ENCODE results near the gene SMYD3. TPM values are rescaled to one million over a fixed set of nuclear protein-coding genes. Genes with fewer than 3 reads are reported as not detected.

The SMYD3 gene
- total RNA-seq, 1 experiment from 2014 or later = 25.5 TPM

GRCh38 chr1:245754463-245754961 is 752.6 kb downstream of the SMYD3 start:
- 0 out of 3 replicates have a peak, but pooled peaks have one; percentile 15 for TF ChIP-seq CTCF (conservative IDR thresholded peaks at IDR 0.05)
- Histone ChIP-seq H4K91ac (ENCODE audit: insufficient read length, low read depth, low read length) (no peak overlapping the region), H3K14ac (ENCODE audit: insufficient read depth, low read length) (no peak overlapping the region), H2AK5ac (ENCODE audit: insufficient read length, low read length) (no peak overlapping the region), H4K5ac (ENCODE audit: insufficient read length, low read depth, low read length) (no peak overlapping the region), H2AFZ (ENCODE audit: low read length) (no peak overlapping the region), H3K4me2 (ENCODE audit: insufficient read depth, insufficient read length, low read length) (no peak overlapping the region), H3K4ac (ENCODE audit: low read depth, low read length) (no peak overlapping the region), H3T11ph (ENCODE audit: low read length) (no peak overlapping the region), H3K9me3 (ENCODE audit: control insufficient read depth, low read depth, low read length) (no peaks in the 10 kb centered on the region), H3K9ac (ENCODE audit: extremely low read depth, insufficient read length, low read length) (no peak overlapping the region), H3K79me2 (ENCODE audit: insufficient read depth, low read length) (no peaks in the 10 kb centered on the region), H2BK120ac (ENCODE audit: low read depth, low read length, poor library complexity, severe bottlenecking) (no peak overlapping the region), H3K18ac (ENCODE audit: insufficient read length, low read depth, low read length) (no peak overlapping the region), H3K27me3 (ENCODE audit: insufficient read depth, low read length) (no peaks in the 10 kb centered on the region), H2BK5ac (ENCODE audit: insufficient read length, low read length) (no peak overlapping the region), H3K27ac (ENCODE audit: insufficient read length, low read depth, low read length) (no peak overlapping the region), H2BK15ac (ENCODE audit: low read depth, low read length) (no peak overlapping the region), H2BK20ac (ENCODE audit: low read depth, low read length, poor library complexity, severe bottlenecking) (no peak overlapping the region), H3K56ac (ENCODE audit: insufficient read length, low read depth, low read length) (no peak overlapping the region), H4K8ac (replicated peaks; ENCODE audit: insufficient read length, low read depth, low read length) (no peak overlapping the region), H3K23me2 (ENCODE audit: insufficient read length, low read depth, low read length, poor library complexity, severe bottlenecking) (no peaks in the 10 kb centered on the region), H3K4me1 (ENCODE audit: insufficient read depth, low read length) (no peaks in the 10 kb centered on the region), H3K79me1 (ENCODE audit: insufficient read depth, low read depth, low read length, poor library complexity, severe bottlenecking) (no peaks in the 10 kb centered on the region), H4K20me1 (ENCODE audit: control insufficient read depth, insufficient read depth, insufficient read length) (no peaks in the 10 kb centered on the region), H2BK12ac (ENCODE audit: insufficient read length, low read depth, low read length) (no peak overlapping the region), H3K23ac (ENCODE audit: insufficient read length, low read depth, low read length) (no peak overlapping the region)
- no peak for DNase-seq
- H3K4me3 Mint-ChIP-seq = no peak overlapping the region
- 0 out of 7 replicates have a peak, but pooled peaks cover 0 to 7% (median 0%) of the 10 kb centered on the region in 3 experiments for H3K36me3 Mint-ChIP-seq (ENCODE audit: insufficient read depth in 1 of 3, low read depth in 3 of 3)
- WGBS (ENCODE audit: extremely low coverage, insufficient read length, low lambda C conversion rate) = no CpG with 5 or more reads among the region's 3 CpGs
- H3K9me3 Mint-ChIP-seq = no peaks in the 10 kb centered on the region; a peak in 2 of 5 replicates
- H3K27me3 Mint-ChIP-seq (ENCODE audit: low read depth) = no peaks in the 10 kb centered on the region
- H3K27ac Mint-ChIP-seq = no peak overlapping the region
- H3K4me1 Mint-ChIP-seq = peaks cover 25 to 26% of the 10 kb centered on the region in 2 experiments

All from H9 (cell line).